Measurements from ENCODE around the gene ABHD5. TPM values are rescaled to one million over a fixed set of nuclear protein-coding genes. Genes with fewer than 3 reads are reported as not detected.
"Not testable (repeated sequence)": the region's sequence is repeated elsewhere in the genome, so short reads cannot be mapped to it uniquely, and the experiment has no call there.

The ABHD5 gene
- total RNA-seq, 2 experiments from 2014 or later, result 6.5 to 7.9 TPM

- ChIA-PET CTCF (ENCODE audit: unreplicated experiment) (no interaction called here), POLR2A (interaction anchor here (0.9 kb wide), 1 partner anchor 67 kb away, joined by 4 read pairs; no protein-coding TSS in a partner anchor)
- Histone ChIP-seq H3K27ac (ENCODE audit: low read depth, low read length, poor library complexity, severe bottlenecking) (no peak overlapping the region), H4K20me1 (ENCODE audit: insufficient read depth, low read length) (no peaks in the 10 kb centered on the region), H3K4me2 (ENCODE audit: low read length) (no peak overlapping the region), H3K9me2 (ENCODE audit: insufficient read depth, low read length) (no peaks in the 10 kb centered on the region), H3K79me2 (ENCODE audit: insufficient read depth, low read depth, low read length) (no peaks in the 10 kb centered on the region), H3K4me3 (ENCODE audit: low read depth, low read length, poor library complexity, severe bottlenecking) (no peak overlapping the region), H3K36me3 (ENCODE audit: insufficient read depth, low read length) (no peaks in the 10 kb centered on the region), H3K4me1 (ENCODE audit: insufficient read depth, low read length, poor library complexity, severe bottlenecking) (no peaks in the 10 kb centered on the region), H2AFZ (ENCODE audit: low read length) (no peak overlapping the region), H3K9me3 (ENCODE audit: low read length) (no peaks in the 10 kb centered on the region)
- intact Hi-C loops (cut with micrococcal nuclease; ENCODE audit: unreplicated experiment), result no loop called here
- no TSS peak for BruUV-seq (replicated peaks)
- no peak for TF ChIP-seq CTCF (conservative IDR thresholded peaks at IDR 0.05; ENCODE audit: low read length)
- no peak for TF ChIP-seq EZH2phosphoT487 (IDR thresholded peaks at IDR 0.05; ENCODE audit: borderline replicate concordance, low read depth, low read length)
- DNase-seq (ENCODE audit: low spot score), result no peak
Measured at GRCh38 chr3:43659250-43659880, 31.4 kb upstream of the ABHD5 start.

GRCh38 chr3:43661376-43661775, 29.4 kb upstream of the ABHD5 start:
- H3K4me1 ChIP-seq (ENCODE audit: insufficient read depth, low read length, poor library complexity, severe bottlenecking); BruUV-seq (replicated peaks); H3K27ac ChIP-seq (ENCODE audit: low read depth, low read length, poor library complexity, severe bottlenecking); H2AFZ ChIP-seq (ENCODE audit: low read length); DNase-seq (ENCODE audit: low spot score); POLR2A ChIA-PET; H3K79me2 ChIP-seq (ENCODE audit: insufficient read depth, low read depth, low read length); H3K4me3 ChIP-seq (ENCODE audit: low read depth, low read length, poor library complexity, severe bottlenecking); H3K9me3 ChIP-seq (ENCODE audit: low read length); H4K20me1 ChIP-seq (ENCODE audit: insufficient read depth, low read length); H3K4me2 ChIP-seq (ENCODE audit: low read length); intact Hi-C loops (cut with micrococcal nuclease; ENCODE audit: unreplicated experiment); H3K9me2 ChIP-seq (ENCODE audit: insufficient read depth, low read length); CTCF ChIA-PET (ENCODE audit: unreplicated experiment); H3K36me3 ChIP-seq (ENCODE audit: insufficient read depth, low read length): not testable (repeated sequence)

- CTCF ChIA-PET (ENCODE audit: unreplicated experiment); H3K9me2 ChIP-seq (ENCODE audit: insufficient read depth, low read length); intact Hi-C loops (cut with micrococcal nuclease; ENCODE audit: unreplicated experiment); H3K79me2 ChIP-seq (ENCODE audit: insufficient read depth, low read depth, low read length); H3K27ac ChIP-seq (ENCODE audit: low read depth, low read length, poor library complexity, severe bottlenecking); BruUV-seq (replicated peaks); H3K4me3 ChIP-seq (ENCODE audit: low read depth, low read length, poor library complexity, severe bottlenecking); H3K36me3 ChIP-seq (ENCODE audit: insufficient read depth, low read length); H3K4me2 ChIP-seq (ENCODE audit: low read length); DNase-seq (ENCODE audit: low spot score); H3K4me1 ChIP-seq (ENCODE audit: insufficient read depth, low read length, poor library complexity, severe bottlenecking); H4K20me1 ChIP-seq (ENCODE audit: insufficient read depth, low read length); H2AFZ ChIP-seq (ENCODE audit: low read length); H3K9me3 ChIP-seq (ENCODE audit: low read length): not testable (repeated sequence)
- POLR2A ChIA-PET, result interaction anchor here (0.6 kb wide), 1 partner anchor 380 kb away, joined by 3 read pairs; no protein-coding TSS in a partner anchor
Measured at GRCh38 chr3:43665011-43665410, 25.7 kb upstream of the ABHD5 start.
